B cell (primary cell): ENCODE data around the gene NPEPPS. TPM values are rescaled to one million over a fixed set of nuclear protein-coding genes. Genes with fewer than 3 reads are reported as not detected.
A peak's percentile ranks its signal among the peaks of the same experiment; 100 is the strongest.
"Not testable (repeated sequence)": the region's sequence is repeated elsewhere in the genome, so short reads cannot be mapped to it uniquely, and the experiment has no call there.

Source experiments
- ATAC-seq: fragments of 200-7000 bp; cut with Tn5 transposase; one replicate; pipeline ENCODE4 v1.10.0; 2021; ENCODE audit warnings: low read depth, mild to moderate bottlenecking, moderate number of reproducible peaks, moderate library complexity
- CTCF ChIA-PET: fragments of 350-600 bp; sonication (Branson Sonifier 250); formaldehyde crosslinking; loops from one replicate; lab custom pipeline; 2021; ENCODE audit warnings: antibody characterized with exemption, inconsistent platforms; lab: Charles Lee
- POLR2A ChIA-PET: fragments of 350-600 bp; sonication (Branson Sonifier 250); formaldehyde crosslinking; loops from one replicate; lab custom pipeline; 2021; ENCODE audit warnings: antibody characterized with exemption; lab: Charles Lee
- DNase-seq: peaks from one replicate; pipeline ENCODE4 v3.0.0; 2013
- H2AFZ ChIP-seq: 2 replicates; pipeline ENCODE4 v1.6.1; 2012; ENCODE audit warnings: mild to moderate bottlenecking, low read depth, low read length; ENCODE audit not compliant: insufficient read depth, poor library complexity, severe bottlenecking
- H3K27ac ChIP-seq, 2 donors: 1 replicate in 1 of 2; 2 replicates in 1 of 2; pipeline ENCODE4 v1.5.1; 2012 to 2013; ENCODE audit warnings: low read length in 2 of 2, mild to moderate bottlenecking in 2 of 2, moderate library complexity in 1 of 2
- H3K27me3 ChIP-seq, 4 experiments: fragments of 200-600 bp in 1 of 4; sonication (generic) in 1 of 4; replicated peaks in 1 of 4; 1 replicate in 2 of 4; 2 replicates in 2 of 4; pipeline versions ENCODE4 v1.6.1 to v1.7.0; 2013 to 2016; ENCODE audit warnings: low read length in 3 of 4, mild to moderate bottlenecking in 2 of 4, mixed read lengths in 1 of 4, moderate library complexity in 1 of 4; ENCODE audit not compliant: insufficient read depth in 4 of 4, control insufficient read depth in 3 of 4; ENCODE audit errors: control extremely low read depth in 1 of 4
- H3K36me3 ChIP-seq, 2 experiments: replicated peaks in 1 of 2; 1 replicate in 1 of 2; 2 replicates in 1 of 2; pipeline versions ENCODE4 v1.6.1 to v1.7.1; 2013; ENCODE audit warnings: low read length in 1 of 2; ENCODE audit not compliant: insufficient read depth in 2 of 2, control insufficient read depth in 1 of 2; ENCODE audit errors: control extremely low read depth in 1 of 2, extremely low read depth in 1 of 2
- H3K4me1 ChIP-seq, 2 donors: fragments of 200-600 bp in 1 of 2; sonication (generic) in 1 of 2; 1 replicate in 1 of 2; 2 replicates in 1 of 2; pipeline versions ENCODE4 v1.5.1 to v1.6.1; 2013 to 2017; ENCODE audit warnings: low read length in 2 of 2; ENCODE audit not compliant: control insufficient read depth in 2 of 2, insufficient read depth in 2 of 2
- H3K4me2 ChIP-seq: replicated peaks from 2 replicates; pipeline ENCODE3; 2012; ENCODE audit warnings: mild to moderate bottlenecking, low read depth, low read length; ENCODE audit not compliant: poor library complexity, severe bottlenecking
- H3K4me3 ChIP-seq, 5 experiments: fragments of 200-600 bp in 1 of 5; sonication (generic) in 1 of 5; 1 replicate in 3 of 5; 2 replicates in 2 of 5; pipeline versions ENCODE4 v1.5.1 to v1.7.0; 2011 to 2016; ENCODE audit warnings: low read length in 4 of 5, mild to moderate bottlenecking in 4 of 5, low read depth in 2 of 5, control low read depth in 1 of 5, moderate library complexity in 1 of 5; ENCODE audit not compliant: insufficient read depth in 1 of 5; ENCODE audit errors: control extremely low read depth in 1 of 5, extremely low read depth in 1 of 5
- H3K79me2 ChIP-seq: fragments of 200-600 bp; sonication (generic); one replicate; pipeline ENCODE4 v1.6.0; 2016; ENCODE audit warnings: low read length; ENCODE audit not compliant: control insufficient read depth, insufficient read depth
- H3K9ac ChIP-seq: fragments of 200-600 bp; sonication (generic); 2 replicates; pipeline ENCODE4 v1.6.1; 2017; ENCODE audit warnings: mild to moderate bottlenecking, low read length, moderate library complexity
- H3K9me3 ChIP-seq, 3 donors: one replicate each; pipeline versions ENCODE4 v1.6.1 to v1.7.1; 2013; ENCODE audit warnings: low read length in 2 of 3; ENCODE audit not compliant: control insufficient read depth in 2 of 3, insufficient read depth in 1 of 3; ENCODE audit errors: control extremely low read depth in 1 of 3
- H4K20me1 ChIP-seq: 2 replicates; pipeline ENCODE4 v1.6.0; 2012; ENCODE audit warnings: mild to moderate bottlenecking, low read length; ENCODE audit not compliant: insufficient read depth, control insufficient read depth, poor library complexity, severe bottlenecking
- H3K27ac Mint-ChIP-seq: one replicate; pipeline ENCODE4 v1.8.0; 2021; ENCODE audit warnings: mixed read lengths
- H3K27me3 Mint-ChIP-seq: one replicate; pipeline ENCODE4 v1.8.0; 2021; ENCODE audit warnings: mixed read lengths
- H3K4me1 Mint-ChIP-seq: one replicate; pipeline ENCODE4 v1.8.0; 2021; ENCODE audit warnings: mixed read lengths
- H3K4me3 Mint-ChIP-seq: one replicate; pipeline ENCODE4 v1.8.0; 2021; ENCODE audit warnings: mixed read lengths
- H3K9me3 Mint-ChIP-seq: one replicate; pipeline ENCODE4 v1.8.0; 2022; ENCODE audit warnings: mixed read lengths; ENCODE audit not compliant: insufficient read depth
- WGBS: methylation state at CpG from one replicate; pipeline ENCODE4 v1.1.5; 2013; ENCODE audit warnings: missing lambda C conversion rate; ENCODE audit not compliant: insufficient coverage; 5-methylcytosine and 5-hydroxymethylcytosine counted together
- intact Hi-C: fragments of 100-400 bp; cut with micrococcal nuclease; formaldehyde crosslinking; loops from one replicate; pipeline ENCODE4 v1.10.0; 2022
- polyA plus RNA-seq: library from polyadenylated mRNA; depleted of rRNA; stranded (reverse); fragments of >200 nt; gene quantifications from 2 replicates; pipeline ENCODE4 v1.2.3, GENCODE V29; 2012
- total RNA-seq, 2 donors: library from RNA; stranded (reverse); fragments of 120-200 nt in 1 of 2; gene quantifications; 1 replicate in 1 of 2; 2 replicates in 1 of 2; pipeline versions ENCODE4 v1.2.3 to v1.2.4, GENCODE V29; 2013 to 2022

The NPEPPS gene
- total and polyA plus RNA-seq, 2 donors (not counting 1 experiment from before 2014, with no cell fraction given), result 47.8 to 160 TPM

DNA sequence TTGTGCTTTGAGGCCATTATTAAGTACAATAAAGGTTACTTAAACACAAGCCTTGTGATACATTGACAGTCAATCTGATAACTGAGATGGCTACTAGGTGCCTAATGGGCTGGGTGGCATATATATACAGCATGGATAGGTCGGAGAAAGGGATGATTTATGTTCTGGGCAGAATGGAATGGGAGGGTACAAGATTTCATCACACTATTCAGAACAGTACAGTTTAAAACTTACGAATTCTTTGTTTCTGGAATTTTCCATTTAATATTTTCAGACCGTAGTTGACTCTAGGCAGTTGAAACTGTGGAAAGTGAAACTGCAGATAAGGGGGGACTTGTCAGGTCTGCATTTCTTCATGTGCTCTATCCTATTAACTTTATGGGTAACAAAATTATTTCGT lies 23.8 kb downstream of the NPEPPS start:
- H3K27me3 ChIP-seq, ATAC-seq, H3K9ac ChIP-seq, H3K36me3 ChIP-seq, H3K9me3 ChIP-seq, H3K4me3 Mint-ChIP-seq, H3K79me2 ChIP-seq, H3K4me1 ChIP-seq, H3K4me2 ChIP-seq, intact Hi-C loops, H3K4me1 Mint-ChIP-seq, H3K27me3 Mint-ChIP-seq, H2AFZ ChIP-seq, DNase-seq, POLR2A ChIA-PET, H3K27ac ChIP-seq, H3K4me3 ChIP-seq, CTCF ChIA-PET, H3K27ac Mint-ChIP-seq, H4K20me1 ChIP-seq, H3K9me3 Mint-ChIP-seq: not testable (repeated sequence)
- no CpG with 5 or more reads among the region's 4 CpGs for WGBS

DNA sequence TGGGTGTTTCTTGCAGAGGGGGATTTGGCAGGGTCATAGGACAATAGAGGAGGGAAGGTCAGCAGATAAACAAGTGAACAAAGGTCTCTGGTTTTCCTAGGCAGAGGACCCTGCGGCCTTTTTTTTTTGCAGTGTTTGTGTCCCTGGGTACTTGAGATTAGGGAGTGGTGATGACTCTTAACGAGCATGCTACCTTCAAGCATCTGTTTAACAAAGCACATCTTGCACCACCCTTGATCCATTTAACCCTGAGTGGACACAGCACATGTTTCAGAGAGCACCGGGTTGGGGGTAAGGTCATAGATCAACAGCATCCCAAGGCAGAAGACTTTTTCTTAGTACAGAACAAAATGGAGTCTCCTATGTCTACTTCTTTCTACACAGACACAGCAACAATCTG lies 25.2 kb downstream of the NPEPPS start:
- H3K36me3 ChIP-seq, DNase-seq, POLR2A ChIA-PET, H3K9ac ChIP-seq, H3K9me3 ChIP-seq, H2AFZ ChIP-seq, H3K27me3 ChIP-seq, H3K27me3 Mint-ChIP-seq, H3K4me2 ChIP-seq, ATAC-seq, H3K27ac Mint-ChIP-seq, H3K9me3 Mint-ChIP-seq, H3K4me1 ChIP-seq, CTCF ChIA-PET, H3K27ac ChIP-seq, intact Hi-C loops, H3K4me3 ChIP-seq, H3K4me3 Mint-ChIP-seq, H4K20me1 ChIP-seq: not testable (repeated sequence)
- H3K4me1 Mint-ChIP-seq, result peaks cover 15% of the 10 kb centered on the region
- WGBS, result no CpG with 5 or more reads among the region's 3 CpGs
- peaks cover 14% of the 10 kb centered on the region for H3K79me2 ChIP-seq

DNA sequence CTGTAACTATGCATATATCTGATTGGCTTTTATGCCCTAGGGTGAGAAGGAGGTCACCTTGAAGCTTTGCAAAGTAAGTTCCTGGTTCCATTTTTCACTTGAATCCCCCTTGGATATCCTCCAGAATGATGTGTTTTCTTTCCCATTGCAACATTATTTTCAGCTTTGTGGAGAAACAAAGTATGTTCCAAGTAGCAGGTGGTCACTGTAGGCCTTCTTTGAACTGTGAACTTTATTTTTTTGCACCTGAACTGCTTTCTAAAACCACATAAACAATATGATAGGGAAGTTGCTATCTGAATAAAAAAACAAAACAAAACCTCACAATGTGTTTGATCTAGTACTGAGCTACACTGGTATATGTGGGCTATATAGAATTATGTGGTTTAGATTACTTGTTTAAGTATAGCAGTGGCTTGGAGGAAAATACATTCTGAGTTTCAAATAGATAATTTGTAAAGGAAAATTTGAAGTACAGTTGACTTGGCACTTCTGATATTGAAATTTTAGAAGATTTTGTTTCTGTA lies 29.7 kb downstream of the NPEPPS start:
- H3K4me3 Mint-ChIP-seq, ATAC-seq, H3K27me3 ChIP-seq, H3K4me3 ChIP-seq, H2AFZ ChIP-seq, CTCF ChIA-PET, H3K4me2 ChIP-seq, H3K9me3 ChIP-seq, H4K20me1 ChIP-seq, DNase-seq, POLR2A ChIA-PET, H3K9me3 Mint-ChIP-seq, H3K36me3 ChIP-seq, intact Hi-C loops, H3K27me3 Mint-ChIP-seq, H3K27ac Mint-ChIP-seq, H3K4me1 ChIP-seq, H3K9ac ChIP-seq, H3K27ac ChIP-seq: not testable (repeated sequence)
- H3K4me1 Mint-ChIP-seq, result peaks cover 17% of the 10 kb centered on the region
- H3K79me2 ChIP-seq, result peaks cover 12% of the 10 kb centered on the region

DNA sequence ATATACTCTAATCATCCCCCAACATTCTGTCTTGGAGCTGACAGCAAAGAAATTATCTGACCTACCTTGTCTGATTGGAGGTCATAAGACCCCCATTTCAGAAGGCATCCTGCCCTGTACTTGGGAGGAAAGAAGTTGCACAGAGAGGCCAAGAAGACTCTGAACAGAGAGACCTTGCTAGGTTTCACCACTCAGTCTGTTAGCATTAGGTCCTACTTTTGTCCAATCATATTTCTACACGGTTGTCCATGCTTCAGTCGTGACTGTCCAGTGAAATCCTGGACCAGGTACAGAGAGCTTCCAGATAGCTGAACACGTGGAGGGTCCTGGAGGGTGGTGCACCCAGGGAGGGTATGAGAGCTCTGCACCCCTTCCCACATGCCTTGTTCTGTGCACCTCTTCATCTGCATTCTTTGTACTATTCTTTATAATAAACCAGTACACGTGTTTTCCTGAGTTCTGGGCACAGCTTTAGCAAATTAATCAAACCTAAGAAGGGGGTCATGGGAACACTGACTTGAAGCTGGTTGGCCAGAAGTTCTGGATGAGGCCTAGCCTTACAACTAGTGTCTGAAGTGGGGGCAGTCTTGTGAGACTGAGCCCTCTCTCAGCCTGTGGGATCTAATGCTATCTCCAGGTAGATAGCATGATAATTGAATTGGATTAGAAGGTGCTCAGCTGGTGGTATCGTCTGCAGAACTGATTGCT lies 30.9 kb downstream of the NPEPPS start:
- H3K27ac ChIP-seq, DNase-seq, H3K4me2 ChIP-seq, H2AFZ ChIP-seq, H3K27me3 Mint-ChIP-seq, H3K9ac ChIP-seq, H3K9me3 ChIP-seq, H3K36me3 ChIP-seq, H3K27me3 ChIP-seq, H3K4me3 ChIP-seq, H3K4me1 ChIP-seq, CTCF ChIA-PET, POLR2A ChIA-PET, H3K9me3 Mint-ChIP-seq, H3K4me3 Mint-ChIP-seq, ATAC-seq, H4K20me1 ChIP-seq, intact Hi-C loops: not testable (repeated sequence)
- peak overlapping the region; percentile 53 for H3K27ac Mint-ChIP-seq
- no CpG with 5 or more reads among the region's 5 CpGs for WGBS
- peaks cover 15% of the 10 kb centered on the region for H3K4me1 Mint-ChIP-seq
- H3K79me2 ChIP-seq, result peaks cover 16% of the 10 kb centered on the region
